Dermis blood vessel endothelial cell (primary cell): ENCODE measurements around the gene HIPK2. TPM values are rescaled to one million over a fixed set of nuclear protein-coding genes. Genes with fewer than 3 reads are reported as not detected.

Experiments used
- DNase-seq: peaks from one replicate; pipeline ENCODE4 v3.0.0; 2010
- total RNA-seq: library from RNA; depleted of rRNA; stranded (reverse); fragments of >200 nt; gene quantifications from 2 replicates; pipeline ENCODE4 v1.2.3, GENCODE V29; 2014

Gene HIPK2
- total RNA-seq, 1 donor from 2014 or later, result 11.6 TPM

DNA sequence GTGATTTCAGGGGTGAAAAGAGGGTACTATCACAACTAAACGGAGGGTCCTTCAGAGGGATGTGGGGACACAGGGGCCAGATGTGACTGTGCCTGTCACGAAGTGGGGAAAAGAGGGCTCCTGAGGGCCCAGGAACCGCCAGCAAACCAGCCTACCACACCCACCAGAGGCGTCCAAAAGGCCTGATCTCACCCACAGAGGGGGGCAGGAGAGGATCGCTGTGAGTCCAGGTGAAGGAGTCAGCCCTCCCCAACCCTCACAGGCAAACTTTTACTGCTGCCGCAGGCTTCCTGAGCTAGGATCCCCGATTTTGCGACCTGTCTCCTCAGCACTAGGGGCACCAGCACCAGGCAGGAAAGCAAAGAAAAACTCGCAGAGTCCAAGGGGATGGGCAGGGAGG, 64.7 kb downstream of the HIPK2 start:
- DNase-seq, result no peak

GRCh38 chr7:139711991-139712743, 65.6 kb downstream of the HIPK2 start:
- no peak for DNase-seq

GRCh38 chr7:139710036-139710435, 67.8 kb downstream of the HIPK2 start:
- DNase-seq, result no peak

- no peak for DNase-seq
Measured at GRCh38 chr7:139709485-139709884, 68.3 kb downstream of the HIPK2 start.

GRCh38 chr7:139708541-139708940, 69.3 kb downstream of the HIPK2 start:
- no peak for DNase-seq

DNA sequence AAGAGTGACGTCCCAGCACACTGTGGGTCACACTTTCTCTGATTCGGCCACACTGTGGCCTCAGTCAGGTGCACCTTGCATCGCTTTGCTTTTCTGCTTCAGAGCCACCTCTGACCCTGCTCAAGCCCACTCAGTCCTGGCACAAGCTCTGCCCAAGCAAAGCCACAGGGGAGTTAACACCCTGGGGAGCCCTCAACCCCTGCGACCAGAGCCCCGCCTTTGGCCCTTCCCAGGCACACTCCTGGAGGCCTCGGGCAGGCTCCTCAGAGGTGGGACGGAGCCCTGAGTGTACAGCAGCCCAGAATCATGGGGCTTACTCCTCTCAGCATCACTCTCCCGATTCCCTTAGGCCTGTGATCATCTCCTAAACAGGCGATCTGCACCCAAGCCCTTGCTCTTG, 71.0 kb downstream of the HIPK2 start:
- no peak for DNase-seq

DNA sequence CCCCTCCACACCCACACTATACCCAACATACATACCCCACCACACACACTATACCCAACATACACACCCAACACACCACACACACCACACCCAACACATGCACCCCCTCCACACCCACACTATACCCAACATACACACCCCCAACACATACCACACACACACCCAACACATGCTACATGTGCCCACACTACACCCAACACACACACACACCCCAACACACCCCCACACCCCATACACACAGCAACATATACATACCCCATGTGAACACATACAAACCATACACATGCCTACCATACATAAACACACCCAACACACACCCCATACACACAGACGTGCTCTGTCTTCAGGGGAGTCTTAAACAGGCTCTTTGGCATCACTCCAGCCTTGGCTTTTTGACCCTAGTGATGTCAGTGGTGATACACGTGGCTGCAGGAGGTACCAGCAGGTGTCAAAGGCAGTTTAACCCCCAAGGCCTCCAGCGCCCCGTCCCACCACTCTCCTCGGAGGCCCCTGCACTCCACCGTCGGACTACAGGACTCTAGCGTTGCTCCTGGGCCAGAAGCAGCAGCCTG, 73.4 kb downstream of the HIPK2 start:
- no peak for DNase-seq

DNA sequence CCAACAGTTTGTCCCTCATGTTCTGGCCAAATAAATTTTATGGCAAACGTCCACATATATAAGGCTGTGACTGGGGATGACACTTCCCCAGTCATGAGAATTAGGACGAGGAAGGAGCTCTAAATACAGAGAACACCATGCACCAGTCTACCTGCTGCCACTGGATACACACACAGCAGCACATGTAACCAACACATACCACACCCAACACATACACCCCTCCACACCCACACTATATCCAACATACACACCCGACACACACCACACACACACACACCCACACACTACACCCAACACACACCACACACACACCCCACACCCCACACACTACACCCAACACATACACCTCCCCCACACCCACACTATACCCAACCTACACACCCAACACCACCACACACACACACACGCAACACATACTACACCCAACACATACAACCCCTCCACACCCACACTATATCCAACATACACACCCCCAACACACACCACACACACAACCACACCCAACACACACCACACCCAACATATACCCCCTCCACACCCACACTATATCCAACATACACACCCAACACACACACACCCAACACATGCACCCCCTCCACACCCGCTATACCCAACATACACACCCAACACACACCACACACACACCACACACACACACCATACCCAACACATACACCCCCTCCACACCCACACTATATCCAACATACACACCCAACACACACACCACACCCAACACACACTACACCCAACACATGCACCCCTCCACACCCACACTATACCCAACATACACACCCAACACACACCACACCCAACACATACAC, 74.1 kb downstream of the HIPK2 start:
- DNase-seq, result no peak

DNA sequence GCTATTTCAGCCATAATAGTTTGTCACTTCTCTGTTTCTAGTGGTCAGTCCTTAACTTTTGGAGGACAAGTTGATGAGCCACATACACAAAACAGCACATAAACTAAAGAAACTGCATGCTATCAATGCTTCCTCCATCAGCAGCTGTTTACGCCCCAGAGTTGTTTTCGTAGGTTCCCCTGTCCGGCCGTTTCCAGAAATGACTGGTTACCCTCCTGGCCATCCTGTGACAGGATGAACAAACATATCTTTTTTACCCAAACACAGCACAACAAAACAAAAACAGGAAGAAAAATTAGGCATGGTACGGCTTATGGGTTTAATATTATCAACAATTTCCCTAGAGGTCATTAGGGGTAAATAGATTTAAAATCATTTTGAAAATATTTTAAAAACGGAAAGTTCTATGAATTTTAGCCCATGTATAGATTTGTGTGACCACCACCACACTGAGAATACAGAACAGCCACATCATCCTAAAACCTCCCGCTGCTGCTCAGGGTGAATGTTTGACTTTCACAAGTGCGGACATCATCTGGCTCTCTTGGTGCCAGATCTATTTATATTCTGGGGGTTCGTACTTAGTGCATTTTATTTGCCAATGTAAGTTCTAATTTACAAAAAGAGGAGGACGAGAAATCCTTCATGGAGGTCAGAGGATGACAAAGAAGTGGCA, 74.8 kb downstream of the HIPK2 start:
- no peak for DNase-seq

DNA sequence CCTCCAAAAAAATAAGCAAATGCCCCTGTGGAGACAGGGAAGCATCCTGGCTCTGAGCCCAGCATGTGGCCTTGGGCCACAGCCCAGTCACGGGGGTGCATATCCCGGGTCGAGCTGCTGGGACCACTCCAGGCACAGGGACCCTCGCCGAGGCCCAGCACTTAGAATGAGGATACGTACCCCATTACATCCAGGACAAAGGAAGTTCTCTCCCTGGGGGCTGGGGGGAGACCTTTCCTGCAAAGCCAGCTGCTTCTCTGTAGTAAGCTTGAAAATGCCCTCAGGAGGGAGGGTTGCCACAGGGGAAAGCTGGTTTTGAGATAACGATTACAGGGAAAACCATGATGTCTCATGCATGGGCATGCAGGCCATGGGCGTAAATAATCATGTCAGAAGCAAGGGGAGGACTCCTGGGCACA, 75.5 kb downstream of the HIPK2 start:
- DNase-seq, result peak; percentile 30

- no peak for DNase-seq
Measured at GRCh38 chr7:139701908-139702307, 75.9 kb downstream of the HIPK2 start.

- no peak for DNase-seq
Measured at GRCh38 chr7:139700505-139701235, 77.1 kb downstream of the HIPK2 start.

- no peak for DNase-seq
Measured at GRCh38 chr7:139699640-139700504, 77.9 kb downstream of the HIPK2 start.

- no peak for DNase-seq
Measured at GRCh38 chr7:139698844-139699243, 79.0 kb downstream of the HIPK2 start.

DNA sequence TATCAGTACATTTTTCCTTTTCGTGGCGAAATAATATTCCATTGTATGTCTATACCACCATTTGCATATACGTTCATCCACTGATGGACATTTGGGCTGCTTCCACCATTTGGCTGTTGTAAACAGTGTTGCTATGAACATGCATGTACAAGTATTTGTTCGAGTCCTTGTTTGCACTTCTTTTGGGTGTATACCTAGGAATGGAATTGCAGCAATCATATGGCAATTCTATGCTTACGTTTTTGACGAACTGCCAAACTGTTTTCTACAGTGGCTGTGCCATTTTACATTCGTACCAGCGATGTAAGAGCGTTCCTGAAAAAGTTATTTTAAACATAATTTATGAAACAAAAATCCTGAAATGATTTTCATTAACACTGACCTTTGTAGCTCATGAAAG, 79.5 kb downstream of the HIPK2 start:
- DNase-seq, result no peak

DNA sequence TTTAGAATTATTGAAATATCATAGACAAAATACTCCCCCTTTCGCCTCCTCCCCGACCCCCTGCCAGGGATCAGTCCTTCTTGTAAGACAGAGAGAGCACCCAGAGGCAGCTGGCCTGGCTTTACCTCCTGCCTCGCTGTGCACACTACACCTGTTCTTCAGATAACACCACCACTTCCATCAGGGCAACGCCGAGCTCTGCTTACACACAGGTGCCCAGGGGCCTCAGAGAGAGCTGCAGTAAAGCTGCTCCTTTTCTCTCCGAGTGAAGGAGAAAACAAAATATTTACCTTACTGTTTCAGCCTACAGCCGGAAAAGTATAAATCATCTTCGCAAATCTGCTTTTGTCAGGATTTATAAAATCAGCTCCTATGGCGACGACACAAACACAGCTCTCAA, 80.7 kb downstream of the HIPK2 start:
- DNase-seq, result no peak

- no peak for DNase-seq
Measured at GRCh38 chr7:139696552-139696951, 81.2 kb downstream of the HIPK2 start.

- no peak for DNase-seq
Measured at GRCh38 chr7:139695588-139695987, 82.2 kb downstream of the HIPK2 start.

GRCh38 chr7:139695051-139695450, 82.7 kb downstream of the HIPK2 start:
- no peak for DNase-seq

GRCh38 chr7:139694389-139694676, 83.5 kb downstream of the HIPK2 start:
- no peak for DNase-seq

- no peak for DNase-seq
Measured at GRCh38 chr7:139693651-139694388, 84.0 kb downstream of the HIPK2 start.
